Lung (tissue), 12 donors: ENCODE data around the gene NEAT1. TPM values are rescaled to one million over a fixed set of nuclear protein-coding genes. Genes with fewer than 3 reads are reported as not detected.

Experiments used
- ATAC-seq: fragments of 200-7000 bp; cut with Tn5 transposase; one replicate; pipeline ENCODE4 v1.9.1; 2020; ENCODE audit warnings: moderate number of reproducible peaks; ENCODE audit not compliant: insufficient read depth, low FRiP score
- DNase-seq, 3 donors: peaks; one replicate each; pipeline ENCODE4 v3.0.0-alpha.2; 2013 to 2017
- H3K27ac ChIP-seq, 2 donors: one replicate each; pipeline ENCODE4 v1.5.1; 2013; ENCODE audit warnings: mild to moderate bottlenecking in 2 of 2, moderate library complexity in 2 of 2, control low read depth in 1 of 2, inconsistent platforms in 1 of 2, low read depth in 1 of 2, low read length in 1 of 2
- H3K27me3 ChIP-seq, 3 donors: one replicate each; pipeline ENCODE4 v1.5.1; 2013; ENCODE audit warnings: low read length in 2 of 3; ENCODE audit not compliant: control insufficient read depth in 3 of 3, insufficient read depth in 3 of 3
- H3K36me3 ChIP-seq, 4 donors: one replicate each; pipeline ENCODE4 v1.5.1; 2013; ENCODE audit warnings: low read length in 4 of 4, mild to moderate bottlenecking in 1 of 4, moderate library complexity in 1 of 4; ENCODE audit not compliant: control insufficient read depth in 4 of 4, insufficient read depth in 4 of 4
- H3K4me1 ChIP-seq, 5 donors: one replicate each; pipeline ENCODE4 v1.5.1; 2013; ENCODE audit warnings: low read length in 5 of 5, mild to moderate bottlenecking in 2 of 5, moderate library complexity in 1 of 5; ENCODE audit not compliant: control insufficient read depth in 5 of 5, insufficient read depth in 5 of 5
- H3K4me3 ChIP-seq: one replicate; pipeline ENCODE4 v1.5.1; 2013; ENCODE audit warnings: mild to moderate bottlenecking, control low read depth, moderate library complexity
- H3K9ac ChIP-seq, 2 donors: one replicate each; pipeline ENCODE4 v1.5.1; 2013; ENCODE audit warnings: low read length in 2 of 2, control low read depth in 1 of 2; ENCODE audit not compliant: insufficient read depth in 1 of 2
- H3K9me3 ChIP-seq, 4 donors: one replicate each; pipeline ENCODE4 v1.5.1; 2013; ENCODE audit warnings: low read length in 3 of 4, mild to moderate bottlenecking in 1 of 4, moderate library complexity in 1 of 4; ENCODE audit not compliant: control insufficient read depth in 4 of 4, insufficient read depth in 3 of 4
- CTCF ChIP-seq: IDR thresholded peaks from 2 replicates; pipeline ENCODE4 v1.5.1; 2012; ENCODE audit warnings: mild to moderate bottlenecking; ENCODE audit errors: control extremely low read depth, extremely low read depth
- WGBS, 2 donors: extraction: QIAGEN DNeasy Blood & Tissue Kit; methylation state at CpG; one replicate each; pipeline ENCODE4 v1.1.7; 2013; 5-methylcytosine and 5-hydroxymethylcytosine counted together
- polyA plus RNA-seq, 2 donors: library from polyadenylated mRNA; stranded (reverse); fragments of 200-250 nt; gene quantifications; one replicate each; pipeline ENCODE4 v1.2.1, GENCODE V29; 2013
- total RNA-seq, 2 donors: library from RNA; depleted of rRNA in 1 of 2; stranded (reverse); fragments of >200 nt in 1 of 2; gene quantifications; one replicate each; pipeline ENCODE4 v1.2.1, GENCODE V29; 2014 to 2021
- donor health status: control.
- donor health status: control.
- donor health status: Bipolar disorder and iron deficiency.
- donor health status: healthy.
- donor health status: DM: yes; HTN: yes; CAD: no.

NEAT1 gene
- total and polyA plus RNA-seq, 4 donors = 481 to 1,176 (median 715) TPM

DNA sequence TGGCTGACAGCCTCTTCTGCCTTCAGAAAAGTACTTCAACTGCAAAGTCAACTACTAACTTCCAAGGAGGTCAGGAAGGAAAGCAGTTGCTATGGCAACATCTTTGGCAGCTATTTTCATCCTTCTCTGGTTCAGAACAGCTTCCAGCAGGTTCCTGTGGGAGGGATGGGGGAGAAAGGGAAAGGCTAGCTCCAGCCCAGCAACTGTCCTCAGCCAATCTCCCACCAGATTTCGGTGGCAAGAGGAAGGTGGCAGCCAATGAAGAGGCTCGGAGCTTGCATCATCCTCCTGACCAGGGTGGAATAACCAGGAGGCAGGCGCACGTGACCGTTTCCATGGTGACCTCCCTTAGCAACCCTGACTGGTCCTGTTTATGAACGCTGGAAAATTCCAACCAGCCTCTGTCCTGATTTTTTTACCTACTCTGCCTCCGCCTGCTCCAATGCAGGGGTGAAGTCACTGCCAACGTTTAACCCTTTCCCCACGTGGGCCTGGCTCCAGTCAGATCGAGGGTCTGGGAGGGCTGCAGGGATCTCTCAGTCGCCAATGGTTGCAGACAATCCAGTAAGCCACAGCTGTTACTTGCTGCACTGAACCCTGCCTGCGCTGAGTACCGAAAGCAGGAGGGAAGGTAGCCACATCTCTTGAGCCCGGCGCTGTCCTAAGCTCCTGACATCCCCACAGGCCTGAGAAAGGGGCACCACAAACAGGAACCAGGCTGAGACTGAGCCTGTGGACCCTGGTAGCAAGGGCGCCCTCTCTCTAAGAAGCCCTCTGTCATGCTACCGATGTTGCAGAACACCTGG, 65.1 kb downstream of the NEAT1 start:
- no peak overlapping the region for H3K4me3 ChIP-seq
- WGBS, 2 donors = 7 to 13% methylated on average over 17 of the region's 17 CpGs
- no peak for TF ChIP-seq CTCF
- H3K27me3 ChIP-seq = no peaks in the 10 kb centered on the region
- peak overlapping the region; percentile 97 to 98 for H3K27ac ChIP-seq
- no peaks in the 10 kb centered on the region for H3K36me3 ChIP-seq
- peaks cover 38 to 58% (median 46%) of the 10 kb centered on the region in 5 donors for H3K4me1 ChIP-seq
- DNase-seq (peak; percentile 99 to 100 (median 100)), ATAC-seq (peak; percentile 89)
- H3K9me3 ChIP-seq = no peaks in the 10 kb centered on the region
- H3K9ac ChIP-seq = peak overlapping the region in 1 of 2 donors; percentile 80

- TF ChIP-seq CTCF = no peak
Observed at GRCh38 chr11:65488273-65489034, 65.9 kb downstream of the NEAT1 start.

DNA sequence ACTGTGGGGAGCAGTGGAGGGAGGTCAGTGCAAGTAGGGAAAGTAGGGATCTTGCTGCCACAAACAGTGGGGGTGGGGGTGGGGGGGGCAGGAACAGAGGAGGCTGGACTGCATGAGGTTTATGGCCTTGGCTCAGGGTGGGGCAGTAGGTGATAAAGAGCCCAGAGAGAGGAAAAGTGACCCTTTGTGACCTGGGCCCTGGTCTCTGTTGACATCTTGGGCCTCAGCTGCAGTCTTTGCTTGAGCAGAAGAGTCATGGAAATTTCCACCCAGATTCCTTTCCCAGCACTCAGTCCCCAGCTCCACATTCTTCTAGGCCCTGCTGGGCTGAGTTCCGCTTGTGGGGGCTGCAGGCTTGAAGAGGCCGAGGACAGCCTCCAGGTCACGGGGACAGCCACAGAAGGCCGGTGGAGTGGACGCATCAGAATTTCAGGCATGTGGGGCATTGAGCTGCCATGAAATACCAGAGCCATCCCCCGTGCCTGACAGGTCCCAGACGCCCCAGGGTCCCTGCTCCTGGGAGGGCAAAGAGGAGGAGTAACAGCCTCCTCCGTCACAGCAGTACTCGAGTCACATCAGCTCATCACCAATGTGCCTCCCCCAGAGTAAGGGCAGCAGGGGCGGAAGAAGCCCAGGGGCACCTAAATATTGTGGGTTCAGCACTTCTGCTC, 66.6 kb downstream of the NEAT1 start:
- Histone ChIP-seq H3K27me3 (no peaks in the 10 kb centered on the region), H3K4me3 (no peak overlapping the region), H3K9me3 (no peaks in the 10 kb centered on the region), H3K27ac (peak overlapping the region; percentile 97 to 98), H3K9ac (peak overlapping the region in 1 of 2 donors; percentile 36), H3K36me3 (no peaks in the 10 kb centered on the region), H3K4me1 (peaks cover 41 to 73% (median 50%) of the 10 kb centered on the region in 5 donors)
- no peak for ATAC-seq
- peak; percentile 52 to 66 (median 65) for DNase-seq
- 61 to 82% methylated on average over 10 of the region's 10 CpGs for WGBS, 2 donors
- no peak for TF ChIP-seq CTCF

More at GRCh38 chr11:65488273-65489034, 65.9 kb downstream of the NEAT1 start:
- no peaks in the 10 kb centered on the region for H3K27me3 ChIP-seq
- DNase-seq (peak in 2 of 3 donors; percentile 31 to 42), ATAC-seq (no peak)
- H3K4me1 ChIP-seq = peaks cover 41 to 66% (median 50%) of the 10 kb centered on the region in 5 donors
- WGBS, 2 donors = 47 to 63% methylated on average over 10 of the region's 10 CpGs
- H3K9me3 ChIP-seq = no peaks in the 10 kb centered on the region
- H3K36me3 ChIP-seq = no peaks in the 10 kb centered on the region
- H3K27ac ChIP-seq = peak overlapping the region; percentile 97 to 98
- H3K9ac ChIP-seq = peak overlapping the region in 1 of 2 donors; percentile 80
- no peak overlapping the region for H3K4me3 ChIP-seq
